ACC112 (cell line): ENCODE measurements around the gene HSD17B1.

ENCODE experiments used
- H2AFZ ChIP-seq: fragments of 200-600 bp; sonication (generic); one replicate; pipeline ENCODE4 v1.6.0; 2017; ENCODE audit warnings: antibody characterized with exemption, low read length; ENCODE audit not compliant: unreplicated experiment
- H3K27ac ChIP-seq: fragments of 200-600 bp; sonication (generic); 2 replicates; pipeline ENCODE4 v1.5.1; 2014; ENCODE audit warnings: low read depth, mild to moderate bottlenecking, antibody characterized with exemption, low read length, moderate library complexity
- H3K27me3 ChIP-seq: fragments of 200-600 bp; sonication (generic); 2 replicates; pipeline ENCODE4 v1.6.1; 2014; ENCODE audit warnings: mild to moderate bottlenecking, antibody characterized with exemption, low read length, moderate library complexity, mixed read lengths; ENCODE audit not compliant: insufficient read depth
- H3K36me3 ChIP-seq: fragments of 200-600 bp; sonication (generic); 2 replicates; pipeline ENCODE4 v1.6.1; 2016; ENCODE audit warnings: mild to moderate bottlenecking, antibody characterized with exemption, low read length, moderate library complexity, mixed read lengths; ENCODE audit not compliant: insufficient read depth
- H3K4me1 ChIP-seq: fragments of 200-600 bp; sonication (generic); one replicate; pipeline ENCODE4 v1.6.1; 2016; ENCODE audit warnings: low read length, mixed read lengths; ENCODE audit not compliant: insufficient read depth, unreplicated experiment, control insufficient read depth
- H3K4me3 ChIP-seq: fragments of 200-600 bp; sonication (generic); 2 replicates; pipeline ENCODE4 v1.5.1; 2014; ENCODE audit warnings: mild to moderate bottlenecking, low read depth, low read length
- H3K79me2 ChIP-seq: fragments of 200-600 bp; sonication (generic); one replicate; pipeline ENCODE4 v1.6.0; 2016; ENCODE audit warnings: low read length; ENCODE audit not compliant: control insufficient read depth, unreplicated experiment, insufficient read depth

HSD17B1 gene

DNA sequence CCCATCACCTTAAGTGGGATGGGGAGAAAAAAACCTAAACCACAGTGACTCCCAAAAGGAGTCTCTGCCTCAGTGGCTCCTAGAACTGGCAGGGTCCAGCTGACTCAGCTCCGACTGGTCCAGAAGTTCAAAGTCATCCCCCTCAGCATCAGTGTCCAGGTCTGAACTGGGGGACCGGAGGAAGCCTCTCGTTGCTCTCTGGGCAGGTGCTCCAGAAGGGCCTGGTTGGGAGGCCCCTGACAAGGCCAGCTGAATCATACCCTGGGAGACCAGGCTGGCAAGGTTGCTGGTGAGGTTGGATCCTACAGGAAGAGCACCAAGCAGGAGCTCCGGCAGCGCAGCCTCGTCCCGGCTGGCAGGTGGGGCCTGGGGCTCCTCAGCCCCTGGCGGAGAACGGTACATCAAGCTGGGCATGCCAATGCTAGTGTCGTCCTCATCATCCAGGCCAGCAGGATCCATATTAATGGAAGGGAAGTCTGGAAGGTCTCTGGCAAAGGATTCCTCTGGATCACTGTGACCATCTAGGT, 29.1 kb downstream of the HSD17B1 start:
- Histone ChIP-seq H3K79me2 (peaks cover 5% of the 10 kb centered on the region), H2AFZ (no peak overlapping the region), H3K36me3 (0 out of 2 replicates have a peak, but pooled peaks cover 4% of the 10 kb centered on the region), H3K4me3 (no peak overlapping the region), H3K4me1 (peaks cover 3% of the 10 kb centered on the region), H3K27ac (no peak overlapping the region), H3K27me3 (no peaks in the 10 kb centered on the region)

- Histone ChIP-seq H3K27me3 (no peaks in the 10 kb centered on the region), H3K27ac (no peak overlapping the region), H3K4me1 (no peaks in the 10 kb centered on the region), H3K36me3 (0 out of 2 replicates have a peak, but pooled peaks cover 6% of the 10 kb centered on the region), H3K79me2 (no peaks in the 10 kb centered on the region), H2AFZ (no peak overlapping the region), H3K4me3 (no peak overlapping the region)
Measured at GRCh38 chr17:42584880-42585279, 32.2 kb downstream of the HSD17B1 start.

GRCh38 chr17:42585353-42585752, 32.6 kb downstream of the HSD17B1 start:
- H3K79me2 ChIP-seq: no peaks in the 10 kb centered on the region
- no peak overlapping the region for H2AFZ ChIP-seq
- H3K4me3 ChIP-seq: no peak overlapping the region
- no peaks in the 10 kb centered on the region for H3K27me3 ChIP-seq
- no peak overlapping the region for H3K27ac ChIP-seq
- H3K4me1 ChIP-seq: no peaks in the 10 kb centered on the region
- H3K36me3 ChIP-seq: 0 out of 2 replicates have a peak, but pooled peaks cover 6% of the 10 kb centered on the region

GRCh38 chr17:42586514-42587230, 33.9 kb downstream of the HSD17B1 start:
- Histone ChIP-seq H3K27me3 (no peaks in the 10 kb centered on the region), H3K4me1 (no peaks in the 10 kb centered on the region), H2AFZ (no peak overlapping the region), H3K79me2 (no peaks in the 10 kb centered on the region), H3K4me3 (no peak overlapping the region), H3K27ac (no peak overlapping the region), H3K36me3 (peaks cover 15% of the 10 kb centered on the region; the same call in 1 of the 2 replicates)

GRCh38 chr17:42590886-42591285, 38.2 kb downstream of the HSD17B1 start:
- Histone ChIP-seq H3K4me3 (no peak overlapping the region), H3K27ac (no peak overlapping the region), H3K36me3 (peaks cover 11% of the 10 kb centered on the region; the same call in 1 of the 2 replicates), H3K79me2 (no peaks in the 10 kb centered on the region), H3K4me1 (no peaks in the 10 kb centered on the region), H2AFZ (no peak overlapping the region), H3K27me3 (no peaks in the 10 kb centered on the region)

DNA sequence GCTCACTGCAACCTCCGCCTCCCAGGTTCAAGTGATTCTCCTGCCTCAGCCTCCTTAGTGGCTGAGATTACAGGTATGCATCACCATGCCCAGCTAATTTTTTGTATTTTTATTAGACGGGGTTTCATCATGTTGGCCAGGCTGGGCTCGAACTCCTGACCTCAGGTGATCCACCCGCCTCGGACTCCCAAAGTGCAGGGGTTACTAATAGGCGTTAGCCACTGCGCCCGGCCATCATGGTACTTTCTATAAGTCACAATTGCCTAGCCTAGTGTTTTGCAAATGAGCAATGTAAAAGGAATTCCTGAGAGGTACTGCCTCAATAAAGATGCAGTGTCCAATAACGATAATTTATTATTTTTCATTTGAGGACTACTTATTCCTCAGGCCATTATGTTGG, 38.7 kb downstream of the HSD17B1 start:
- H3K79me2 ChIP-seq: no peaks in the 10 kb centered on the region
- H3K27ac ChIP-seq: no peak overlapping the region
- peaks cover 11% of the 10 kb centered on the region; the same call in 1 of the 2 replicates for H3K36me3 ChIP-seq
- H3K4me3 ChIP-seq: no peak overlapping the region
- H3K27me3 ChIP-seq: no peaks in the 10 kb centered on the region
- H2AFZ ChIP-seq: no peak overlapping the region
- H3K4me1 ChIP-seq: no peaks in the 10 kb centered on the region

DNA sequence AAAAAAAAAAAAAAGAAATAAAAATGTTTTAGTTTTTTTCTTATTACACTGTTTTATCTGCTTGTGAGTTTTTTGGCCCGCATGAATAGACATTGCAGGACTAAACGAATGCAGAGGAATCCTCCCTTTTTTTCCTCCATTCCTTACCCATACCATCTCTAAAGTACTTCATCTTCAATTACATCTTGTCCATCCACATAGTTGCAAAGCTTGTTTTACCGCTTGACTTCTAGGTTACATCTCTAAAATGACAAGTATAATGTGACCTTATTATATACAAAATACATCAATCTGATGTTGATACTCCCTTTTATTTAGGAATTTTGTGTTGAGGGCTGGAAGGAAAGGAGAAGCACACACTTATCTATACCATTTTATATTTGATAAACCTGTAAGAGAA, 43.7 kb downstream of the HSD17B1 start:
- no peak overlapping the region for H3K4me3 ChIP-seq
- no peak overlapping the region for H3K27ac ChIP-seq
- H3K27me3 ChIP-seq: no peaks in the 10 kb centered on the region
- peaks cover 3% of the 10 kb centered on the region for H3K4me1 ChIP-seq
- H3K36me3 ChIP-seq: 0 out of 2 replicates have a peak, but pooled peaks cover 3% of the 10 kb centered on the region
- peaks cover 12% of the 10 kb centered on the region for H3K79me2 ChIP-seq
- no peak overlapping the region for H2AFZ ChIP-seq

DNA sequence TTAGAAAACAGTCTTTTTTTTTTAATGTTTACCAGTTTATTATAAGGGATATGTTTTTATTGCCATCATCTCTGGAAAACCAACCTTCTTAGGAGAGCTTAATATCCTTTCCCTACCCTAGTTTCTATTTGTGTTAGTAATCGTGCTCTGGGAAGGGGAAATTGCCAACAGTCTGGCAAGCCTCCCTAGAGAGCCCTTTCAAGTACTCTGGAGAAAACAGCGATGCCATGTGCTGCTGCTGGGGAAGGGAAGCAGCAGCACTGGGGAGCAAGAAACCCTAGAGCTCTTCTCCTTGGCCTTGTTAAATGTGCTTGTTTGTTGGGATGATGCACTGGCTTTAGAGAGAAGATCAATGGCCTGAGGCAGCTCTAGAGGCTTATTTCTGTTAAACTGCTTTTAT, 46.2 kb downstream of the HSD17B1 start:
- no peaks in the 10 kb centered on the region for H3K27me3 ChIP-seq
- H3K4me3 ChIP-seq: no peak overlapping the region
- H3K79me2 ChIP-seq: peaks cover 26% of the 10 kb centered on the region
- H3K4me1 ChIP-seq: peaks cover 3% of the 10 kb centered on the region
- no peaks in the 10 kb centered on the region for H3K36me3 ChIP-seq
- no peak overlapping the region for H3K27ac ChIP-seq
- H2AFZ ChIP-seq: no peak overlapping the region

DNA sequence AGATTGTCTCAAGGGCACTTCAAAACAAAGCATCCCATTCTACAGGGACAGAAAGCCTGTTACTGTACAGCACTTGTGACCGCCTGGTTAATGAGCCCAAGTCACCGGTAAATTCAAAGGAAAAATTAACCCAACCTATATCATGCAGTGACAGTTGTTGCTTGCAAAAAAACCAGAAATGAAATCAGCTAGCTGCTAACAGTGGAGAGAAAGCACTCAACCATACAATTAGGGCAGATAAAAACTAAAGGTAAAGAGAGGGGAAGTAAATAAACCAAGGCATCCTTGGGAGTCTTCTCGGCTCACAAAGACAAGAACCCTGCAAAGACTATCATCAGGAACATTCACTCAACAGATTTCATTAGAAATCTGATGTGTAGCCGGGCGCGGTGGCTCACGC, 50.6 kb downstream of the HSD17B1 start:
- no peaks in the 10 kb centered on the region for H3K27me3 ChIP-seq
- peaks cover 7% of the 10 kb centered on the region for H3K4me1 ChIP-seq
- H2AFZ ChIP-seq: no peak overlapping the region
- no peak overlapping the region for H3K27ac ChIP-seq
- H3K36me3 ChIP-seq: no peaks in the 10 kb centered on the region
- peaks cover 61% of the 10 kb centered on the region for H3K79me2 ChIP-seq
- no peak overlapping the region for H3K4me3 ChIP-seq
